ENCODE measurements around the gene NAGLU. TPM values are rescaled to one million over a fixed set of nuclear protein-coding genes. Genes with fewer than 3 reads are reported as not detected.
"Not testable (repeated sequence)": the region's sequence is repeated elsewhere in the genome, so short reads cannot be mapped to it uniquely, and the experiment has no call there.

Gene NAGLU
- total RNA-seq, 1 donor, result 91.6 TPM

DNA sequence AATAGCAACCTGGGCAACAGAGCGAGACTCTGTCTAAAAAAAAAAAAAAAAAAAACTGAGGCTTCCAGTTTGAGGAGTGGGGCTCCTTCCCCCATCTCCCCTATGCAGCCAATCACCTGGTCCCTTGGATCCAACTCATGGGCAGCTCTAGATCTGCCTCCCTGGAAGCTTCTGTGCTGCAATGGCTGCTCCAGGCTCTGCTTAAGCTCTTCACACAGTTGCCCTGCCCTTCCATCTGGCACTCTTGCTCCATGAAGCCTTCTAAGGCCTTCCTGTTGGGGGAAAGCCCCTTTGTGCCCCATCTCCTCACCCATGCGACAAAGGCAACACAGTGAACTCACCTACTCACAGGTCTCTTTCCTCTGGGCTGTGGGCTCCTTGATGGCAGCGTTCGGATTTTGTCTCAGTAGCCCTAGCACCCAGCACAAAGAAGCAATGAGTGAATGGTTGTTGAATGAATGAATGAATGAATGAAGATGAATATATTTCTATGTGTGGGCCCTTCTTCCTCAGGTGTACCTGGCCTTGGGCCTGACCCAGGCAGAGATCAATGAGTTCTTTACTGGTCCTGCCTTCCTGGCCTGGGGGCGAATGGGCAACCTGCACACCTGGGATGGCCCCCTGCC lies 1.9 kb downstream of the NAGLU start:
- Histone ChIP-seq H2AFZ (ENCODE audit: low read length) (no peak overlapping the region), H4K20me1 (ENCODE audit: insufficient read depth, low read length) (peaks cover 10% of the 10 kb centered on the region), H3K4me2 (ENCODE audit: insufficient read depth, low read length) (no peak overlapping the region), H3K27ac (ENCODE audit: low read depth, low read length) (no peak overlapping the region), H3K36me3 (ENCODE audit: insufficient read depth, low read length) (peaks cover 30% of the 10 kb centered on the region), H3K9me3 (ENCODE audit: low read depth, low read length) (no peaks in the 10 kb centered on the region), H3K4me3 (ENCODE audit: insufficient read depth, low read length) (no peak overlapping the region), H3K79me2 (ENCODE audit: insufficient read depth, low read length) (peaks cover 25% of the 10 kb centered on the region), H3K4me1 (ENCODE audit: insufficient read depth, low read length) (peaks cover 13% of the 10 kb centered on the region), H3K27me3 (ENCODE audit: insufficient read depth, low read length) (no peaks in the 10 kb centered on the region)
- TF ChIP-seq CTCF (IDR thresholded peaks at IDR 0.05; ENCODE audit: extremely low read depth, low read depth, low read length), result no peak
- peak; percentile 79 for DNase-seq (ENCODE audit: insufficient read length, low spot score, missing footprints)

- Histone ChIP-seq H3K79me2 (ENCODE audit: insufficient read depth, low read length) (peaks cover 25% of the 10 kb centered on the region), H3K4me3 (ENCODE audit: insufficient read depth, low read length) (no peak overlapping the region), H3K27me3 (ENCODE audit: insufficient read depth, low read length) (no peaks in the 10 kb centered on the region), H4K20me1 (ENCODE audit: insufficient read depth, low read length) (peaks cover 10% of the 10 kb centered on the region), H3K36me3 (ENCODE audit: insufficient read depth, low read length) (peaks cover 36% of the 10 kb centered on the region), H3K4me1 (ENCODE audit: insufficient read depth, low read length) (peaks cover 13% of the 10 kb centered on the region), H3K4me2 (ENCODE audit: insufficient read depth, low read length) (no peak overlapping the region), H2AFZ (ENCODE audit: low read length) (no peak overlapping the region), H3K9me3 (ENCODE audit: low read depth, low read length) (no peaks in the 10 kb centered on the region), H3K27ac (ENCODE audit: low read depth, low read length) (no peak overlapping the region)
- no peak for TF ChIP-seq CTCF (IDR thresholded peaks at IDR 0.05; ENCODE audit: extremely low read depth, low read depth, low read length)
- peak; percentile 71 for DNase-seq (ENCODE audit: insufficient read length, low spot score, missing footprints)
These were observed 2.4 kb downstream of the NAGLU start for GRCh38 chr17:42538482-42538881.

GRCh38 chr17:42540558-42540957 lies 4.5 kb downstream of the NAGLU start:
- peak; percentile 25 for DNase-seq (ENCODE audit: insufficient read length, low spot score, missing footprints)
- not testable (repeated sequence) for H3K27me3 ChIP-seq (ENCODE audit: insufficient read depth, low read length); H2AFZ ChIP-seq (ENCODE audit: low read length); H3K9me3 ChIP-seq (ENCODE audit: low read depth, low read length); H3K4me3 ChIP-seq (ENCODE audit: insufficient read depth, low read length); H4K20me1 ChIP-seq (ENCODE audit: insufficient read depth, low read length); H3K4me2 ChIP-seq (ENCODE audit: insufficient read depth, low read length); H3K27ac ChIP-seq (ENCODE audit: low read depth, low read length)
- Histone ChIP-seq H3K36me3 (ENCODE audit: insufficient read depth, low read length) (peaks cover 45% of the 10 kb centered on the region), H3K79me2 (ENCODE audit: insufficient read depth, low read length) (peaks cover 25% of the 10 kb centered on the region), H3K4me1 (ENCODE audit: insufficient read depth, low read length) (peaks cover 11% of the 10 kb centered on the region)

- no peak overlapping the region for H3K4me2 ChIP-seq (ENCODE audit: insufficient read depth, low read length)
- no peaks in the 10 kb centered on the region for H3K27me3 ChIP-seq (ENCODE audit: insufficient read depth, low read length)
- peaks cover 23% of the 10 kb centered on the region for H3K79me2 ChIP-seq (ENCODE audit: insufficient read depth, low read length)
- no peaks in the 10 kb centered on the region for H3K9me3 ChIP-seq (ENCODE audit: low read depth, low read length)
- H3K27ac ChIP-seq (ENCODE audit: low read depth, low read length), result no peak overlapping the region
- no peak overlapping the region for H3K4me3 ChIP-seq (ENCODE audit: insufficient read depth, low read length)
- peak; percentile 29 for DNase-seq (ENCODE audit: insufficient read length, low spot score, missing footprints)
- H3K36me3 ChIP-seq (ENCODE audit: insufficient read depth, low read length), result peaks cover 45% of the 10 kb centered on the region
- peaks cover 8% of the 10 kb centered on the region for H3K4me1 ChIP-seq (ENCODE audit: insufficient read depth, low read length)
- TF ChIP-seq CTCF (IDR thresholded peaks at IDR 0.05; ENCODE audit: extremely low read depth, low read depth, low read length), result no peak
- no peak overlapping the region for H2AFZ ChIP-seq (ENCODE audit: low read length)
- peaks cover 10% of the 10 kb centered on the region for H4K20me1 ChIP-seq (ENCODE audit: insufficient read depth, low read length)
These were observed 5.2 kb downstream of the NAGLU start for GRCh38 chr17:42541041-42541833.

All from osteoblast (primary cell).